K562 (cell line): Measurements from ENCODE around the gene MFSD6. TPM values are rescaled to one million over a fixed set of nuclear protein-coding genes. Genes with fewer than 3 reads are reported as not detected.

Source experiments
- ATAC-seq: fragments of 200-7000 bp; cut with Tn5 transposase; 3 replicates; pipeline ENCODE4 v1.9.1; 2020; ENCODE audit warnings: moderate library complexity
- BruUV-seq: library from RNA; stranded (reverse); fragments of 400-500 nt; replicated peaks from 2 replicates; lab custom pipeline; 2021; lab: Mats Ljungman, UMichigan
- CTCF ChIA-PET: fragments of 300-600 bp; formaldehyde crosslinking; extraction: SDS; loops from one replicate; lab custom pipeline; 2021; ENCODE audit warnings: low intra/inter-chr PET ratio; lab: Yijun Ruan, JAX
- POLR2A ChIA-PET: fragments of 300-600, 350-650 bp; sonication (Branson Sonifier 250); formaldehyde crosslinking; extraction: SDS; loops from one replicate; lab custom pipeline; 2021; ENCODE audit warnings: antibody characterized with exemption, inconsistent platforms; lab: Yijun Ruan, JAX
- DNase-seq, 4 experiments: peaks; one replicate each; pipeline versions ENCODE4 v3.0.0 to v3.0.0-alpha.2; 2011 to 2018; ENCODE audit warnings: low spot score in 3 of 4, mixed read lengths in 3 of 4; ENCODE audit errors: extremely low read depth in 1 of 4
- FAIRE-seq: peaks from 2 replicates; lab custom pipeline; 2011; peaks lifted over from hg19 to GRCh38; lab: Jason Lieb, UNC
- H2AFZ ChIP-seq: 2 replicates; pipeline ENCODE4 v1.6.0; 2011; ENCODE audit warnings: low read depth, low read length, control low read depth, inconsistent platforms
- H3K27ac ChIP-seq: fragments of 200-600 bp; 3 replicates; pipeline ENCODE4 v1.8.0; 2011; ENCODE audit warnings: low read depth, mild to moderate bottlenecking, control low read depth, inconsistent platforms, low read length, moderate library complexity, mixed read lengths; ENCODE audit errors: extremely low read depth
- H3K27me3 ChIP-seq, 2 experiments: fragments of 300-600 bp in 1 of 2; 2 replicates in 1 of 2; 3 replicates in 1 of 2; pipeline versions ENCODE4 v1.6.0 to v1.8.0; 2011; ENCODE audit warnings: inconsistent platforms in 2 of 2, low read length in 2 of 2, mild to moderate bottlenecking in 1 of 2, mixed read lengths in 1 of 2, moderate library complexity in 1 of 2; ENCODE audit not compliant: control insufficient read depth in 2 of 2, insufficient read depth in 2 of 2
- H3K36me3 ChIP-seq: fragments of 300-600 bp; 3 replicates; pipeline ENCODE4 v1.8.0; 2011; ENCODE audit warnings: mild to moderate bottlenecking, low read length, inconsistent platforms; ENCODE audit not compliant: control insufficient read depth, insufficient read depth
- H3K4me1 ChIP-seq, 2 experiments: fragments of 200-600 bp in 1 of 2; replicated peaks in 1 of 2; 2 replicates in 1 of 2; 3 replicates in 1 of 2; pipeline versions ENCODE4 v1.5.1 to v1.8.0; 2011; ENCODE audit warnings: inconsistent platforms in 2 of 2, low read length in 2 of 2, mild to moderate bottlenecking in 1 of 2, mixed read lengths in 1 of 2, moderate library complexity in 1 of 2; ENCODE audit not compliant: control insufficient read depth in 2 of 2, insufficient read depth in 2 of 2
- H3K4me2 ChIP-seq: 2 replicates; pipeline ENCODE4 v1.6.1; 2011; ENCODE audit warnings: low read length, control low read depth, inconsistent platforms, mixed read lengths; ENCODE audit not compliant: insufficient read depth
- H3K4me3 ChIP-seq: fragments of 200-600 bp; sonication (generic), shearing (Covaris generic); 2 replicates; pipeline ENCODE4 v1.5.1; 2016; ENCODE audit warnings: control low read depth, inconsistent platforms
- H3K79me2 ChIP-seq: fragments of 200-600 bp; 3 replicates; pipeline ENCODE4 v1.8.0; 2011; ENCODE audit warnings: low read length, inconsistent platforms; ENCODE audit not compliant: control insufficient read depth, insufficient read depth
- H3K9ac ChIP-seq, 2 experiments: 2 replicates each; pipeline versions ENCODE4 v1.6.0 to v1.6.1; 2011; ENCODE audit warnings: low read depth in 2 of 2, low read length in 2 of 2, control low read depth in 1 of 2, inconsistent platforms in 1 of 2, mild to moderate bottlenecking in 1 of 2, mixed read lengths in 1 of 2; ENCODE audit not compliant: insufficient read depth in 1 of 2
- H3K9me1 ChIP-seq: one replicate; pipeline ENCODE4 v1.6.0; 2011; ENCODE audit warnings: inconsistent platforms, mild to moderate bottlenecking, low read length, moderate library complexity; ENCODE audit not compliant: control insufficient read depth, insufficient read depth
- H3K9me3 ChIP-seq: replicated peaks from 2 replicates; pipeline ENCODE4 v1.5.1; 2011; ENCODE audit warnings: low read depth, low read length, inconsistent platforms; ENCODE audit not compliant: control insufficient read depth, insufficient read depth
- H4K20me1 ChIP-seq: replicated peaks from 2 replicates; pipeline ENCODE4 v1.6.1; 2011; ENCODE audit warnings: low read length, inconsistent platforms, mixed read lengths; ENCODE audit not compliant: control insufficient read depth, insufficient read depth
- ARNT ChIP-seq, 2 experiments: fragments of 450-650 bp; IDR thresholded peaks; 2 replicates each; pipeline ENCODE4 v1.6.1; 2016; ENCODE audit warnings: mild to moderate bottlenecking in 1 of 2
- PHB ChIP-seq: fragments of 250-450 bp; sonication (Bioruptor Pico); IDR thresholded peaks from 2 replicates; pipeline ENCODE4 v1.5.0; 2021
- U2AF1 ChIP-seq: fragments of 200-400 bp; formaldehyde crosslinking; optimal IDR thresholded peaks from 2 replicates; pipeline ENCODE3; 2017; ENCODE audit warnings: mild to moderate bottlenecking, low read depth, low read length, moderate library complexity
- ZNF431 ChIP-seq: sonication (generic); formaldehyde crosslinking; IDR thresholded peaks from 2 replicates; pipeline ENCODE4 v1.8.0; 2022; ENCODE audit warnings: mild to moderate bottlenecking, missing genetic modification reagents
- in situ Hi-C: fragments of 300-500 bp; cut with MboI; formaldehyde crosslinking; loops from 4 replicates; pipeline ENCODE4 v1.15.0; 2018; ENCODE audit warnings: inconsistent platforms, mixed read lengths
- intact Hi-C: fragments of 100-400 bp; cut with micrococcal nuclease; formaldehyde crosslinking; loops from 2 replicates; pipeline ENCODE4 v1.14.2; 2022
- polyA plus RNA-seq, 8 experiments: library from polyadenylated mRNA; depleted of rRNA in 4 of 8; stranded (reverse) in 5 of 8; unstranded in 3 of 8; fragments of >200 nt; fragmentation: Nextera tagmentation in 2 of 8; fragmentation: Illumina TruSeq in 1 of 8; extraction: Ambion mirVana in 2 of 8; extraction: Trizol in 1 of 8; gene quantifications; 2 replicates each; pipeline versions ENCODE4 v1.2.1 to v1.2.3, GENCODE V29; 2011 to 2014; ENCODE audit warnings: inconsistent platforms in 1 of 8, missing spikeins in 1 of 8
- total RNA-seq, 7 experiments: library from RNA; depleted of rRNA in 6 of 7; stranded (reverse); fragments of >200 nt in 6 of 7; fragmentation: Illumina TruSeq in 2 of 7; extraction: Trizol in 2 of 7; gene quantifications; 2 replicates each; pipeline versions ENCODE4 v1.2.1 to v1.2.3, GENCODE V29; 2011 to 2021; ENCODE audit warnings: low replicate concordance in 1 of 7
- TF ChIP-seq, protein P1 (sequence below): fragments of 450-650 bp; IDR thresholded peaks from 2 replicates; pipeline ENCODE4 v1.6.1; 2016; ENCODE audit warnings: mild to moderate bottlenecking, moderate library complexity
- TF ChIP-seq, protein P2 (sequence below): fragments of 250-450 bp; sonication (Bioruptor Pico); IDR thresholded peaks from 2 replicates; pipeline ENCODE4 v1.5.0; 2021; ENCODE audit warnings: mild to moderate bottlenecking, borderline replicate concordance
- TF ChIP-seq, protein P3 (sequence below): sonication (generic); formaldehyde crosslinking; IDR thresholded peaks from 2 replicates; pipeline ENCODE4 v1.9.0; 2022; ENCODE audit warnings: mild to moderate bottlenecking, missing genetic modification reagents

MFSD6 gene
- total and polyA plus RNA-seq, 9 of the 15 experiments (the other 6 are each of a cell fraction or from before 2014, with no cell fraction given), result 1.1 to 7.9 (median 4.4) TPM

DNA sequence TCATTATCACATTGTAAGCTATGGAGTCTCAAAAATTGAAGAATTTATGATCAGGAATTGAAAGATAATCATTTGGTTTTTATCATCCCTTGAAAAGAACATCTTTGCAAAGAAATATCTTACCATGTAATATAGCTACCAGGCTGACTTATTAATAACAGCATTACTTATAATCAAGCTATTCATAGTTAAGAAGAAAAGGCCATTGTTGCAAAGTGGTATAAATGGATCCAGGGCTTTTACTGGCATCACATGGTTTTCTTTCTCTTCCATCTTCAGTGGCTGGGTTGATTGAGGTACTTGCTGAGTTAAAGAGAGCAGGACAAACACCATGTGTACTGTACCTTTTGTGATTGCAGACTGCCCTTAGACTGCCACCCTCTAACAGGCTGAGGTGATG is 39.6 kb downstream of the MFSD6 start:
- TF ChIP-seq PHB (CRISPR knock-in tag), result no peak
- TF ChIP-seq, protein P1, sequence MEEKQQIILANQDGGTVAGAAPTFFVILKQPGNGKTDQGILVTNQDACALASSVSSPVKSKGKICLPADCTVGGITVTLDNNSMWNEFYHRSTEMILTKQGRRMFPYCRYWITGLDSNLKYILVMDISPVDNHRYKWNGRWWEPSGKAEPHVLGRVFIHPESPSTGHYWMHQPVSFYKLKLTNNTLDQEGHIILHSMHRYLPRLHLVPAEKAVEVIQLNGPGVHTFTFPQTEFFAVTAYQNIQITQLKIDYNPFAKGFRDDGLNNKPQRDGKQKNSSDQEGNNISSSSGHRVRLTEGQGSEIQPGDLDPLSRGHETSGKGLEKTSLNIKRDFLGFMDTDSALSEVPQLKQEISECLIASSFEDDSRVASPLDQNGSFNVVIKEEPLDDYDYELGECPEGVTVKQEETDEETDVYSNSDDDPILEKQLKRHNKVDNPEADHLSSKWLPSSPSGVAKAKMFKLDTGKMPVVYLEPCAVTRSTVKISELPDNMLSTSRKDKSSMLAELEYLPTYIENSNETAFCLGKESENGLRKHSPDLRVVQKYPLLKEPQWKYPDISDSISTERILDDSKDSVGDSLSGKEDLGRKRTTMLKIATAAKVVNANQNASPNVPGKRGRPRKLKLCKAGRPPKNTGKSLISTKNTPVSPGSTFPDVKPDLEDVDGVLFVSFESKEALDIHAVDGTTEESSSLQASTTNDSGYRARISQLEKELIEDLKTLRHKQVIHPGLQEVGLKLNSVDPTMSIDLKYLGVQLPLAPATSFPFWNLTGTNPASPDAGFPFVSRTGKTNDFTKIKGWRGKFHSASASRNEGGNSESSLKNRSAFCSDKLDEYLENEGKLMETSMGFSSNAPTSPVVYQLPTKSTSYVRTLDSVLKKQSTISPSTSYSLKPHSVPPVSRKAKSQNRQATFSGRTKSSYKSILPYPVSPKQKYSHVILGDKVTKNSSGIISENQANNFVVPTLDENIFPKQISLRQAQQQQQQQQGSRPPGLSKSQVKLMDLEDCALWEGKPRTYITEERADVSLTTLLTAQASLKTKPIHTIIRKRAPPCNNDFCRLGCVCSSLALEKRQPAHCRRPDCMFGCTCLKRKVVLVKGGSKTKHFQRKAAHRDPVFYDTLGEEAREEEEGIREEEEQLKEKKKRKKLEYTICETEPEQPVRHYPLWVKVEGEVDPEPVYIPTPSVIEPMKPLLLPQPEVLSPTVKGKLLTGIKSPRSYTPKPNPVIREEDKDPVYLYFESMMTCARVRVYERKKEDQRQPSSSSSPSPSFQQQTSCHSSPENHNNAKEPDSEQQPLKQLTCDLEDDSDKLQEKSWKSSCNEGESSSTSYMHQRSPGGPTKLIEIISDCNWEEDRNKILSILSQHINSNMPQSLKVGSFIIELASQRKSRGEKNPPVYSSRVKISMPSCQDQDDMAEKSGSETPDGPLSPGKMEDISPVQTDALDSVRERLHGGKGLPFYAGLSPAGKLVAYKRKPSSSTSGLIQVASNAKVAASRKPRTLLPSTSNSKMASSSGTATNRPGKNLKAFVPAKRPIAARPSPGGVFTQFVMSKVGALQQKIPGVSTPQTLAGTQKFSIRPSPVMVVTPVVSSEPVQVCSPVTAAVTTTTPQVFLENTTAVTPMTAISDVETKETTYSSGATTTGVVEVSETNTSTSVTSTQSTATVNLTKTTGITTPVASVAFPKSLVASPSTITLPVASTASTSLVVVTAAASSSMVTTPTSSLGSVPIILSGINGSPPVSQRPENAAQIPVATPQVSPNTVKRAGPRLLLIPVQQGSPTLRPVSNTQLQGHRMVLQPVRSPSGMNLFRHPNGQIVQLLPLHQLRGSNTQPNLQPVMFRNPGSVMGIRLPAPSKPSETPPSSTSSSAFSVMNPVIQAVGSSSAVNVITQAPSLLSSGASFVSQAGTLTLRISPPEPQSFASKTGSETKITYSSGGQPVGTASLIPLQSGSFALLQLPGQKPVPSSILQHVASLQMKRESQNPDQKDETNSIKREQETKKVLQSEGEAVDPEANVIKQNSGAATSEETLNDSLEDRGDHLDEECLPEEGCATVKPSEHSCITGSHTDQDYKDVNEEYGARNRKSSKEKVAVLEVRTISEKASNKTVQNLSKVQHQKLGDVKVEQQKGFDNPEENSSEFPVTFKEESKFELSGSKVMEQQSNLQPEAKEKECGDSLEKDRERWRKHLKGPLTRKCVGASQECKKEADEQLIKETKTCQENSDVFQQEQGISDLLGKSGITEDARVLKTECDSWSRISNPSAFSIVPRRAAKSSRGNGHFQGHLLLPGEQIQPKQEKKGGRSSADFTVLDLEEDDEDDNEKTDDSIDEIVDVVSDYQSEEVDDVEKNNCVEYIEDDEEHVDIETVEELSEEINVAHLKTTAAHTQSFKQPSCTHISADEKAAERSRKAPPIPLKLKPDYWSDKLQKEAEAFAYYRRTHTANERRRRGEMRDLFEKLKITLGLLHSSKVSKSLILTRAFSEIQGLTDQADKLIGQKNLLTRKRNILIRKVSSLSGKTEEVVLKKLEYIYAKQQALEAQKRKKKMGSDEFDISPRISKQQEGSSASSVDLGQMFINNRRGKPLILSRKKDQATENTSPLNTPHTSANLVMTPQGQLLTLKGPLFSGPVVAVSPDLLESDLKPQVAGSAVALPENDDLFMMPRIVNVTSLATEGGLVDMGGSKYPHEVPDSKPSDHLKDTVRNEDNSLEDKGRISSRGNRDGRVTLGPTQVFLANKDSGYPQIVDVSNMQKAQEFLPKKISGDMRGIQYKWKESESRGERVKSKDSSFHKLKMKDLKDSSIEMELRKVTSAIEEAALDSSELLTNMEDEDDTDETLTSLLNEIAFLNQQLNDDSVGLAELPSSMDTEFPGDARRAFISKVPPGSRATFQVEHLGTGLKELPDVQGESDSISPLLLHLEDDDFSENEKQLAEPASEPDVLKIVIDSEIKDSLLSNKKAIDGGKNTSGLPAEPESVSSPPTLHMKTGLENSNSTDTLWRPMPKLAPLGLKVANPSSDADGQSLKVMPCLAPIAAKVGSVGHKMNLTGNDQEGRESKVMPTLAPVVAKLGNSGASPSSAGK, result no peak
- TF ChIP-seq, protein P2, sequence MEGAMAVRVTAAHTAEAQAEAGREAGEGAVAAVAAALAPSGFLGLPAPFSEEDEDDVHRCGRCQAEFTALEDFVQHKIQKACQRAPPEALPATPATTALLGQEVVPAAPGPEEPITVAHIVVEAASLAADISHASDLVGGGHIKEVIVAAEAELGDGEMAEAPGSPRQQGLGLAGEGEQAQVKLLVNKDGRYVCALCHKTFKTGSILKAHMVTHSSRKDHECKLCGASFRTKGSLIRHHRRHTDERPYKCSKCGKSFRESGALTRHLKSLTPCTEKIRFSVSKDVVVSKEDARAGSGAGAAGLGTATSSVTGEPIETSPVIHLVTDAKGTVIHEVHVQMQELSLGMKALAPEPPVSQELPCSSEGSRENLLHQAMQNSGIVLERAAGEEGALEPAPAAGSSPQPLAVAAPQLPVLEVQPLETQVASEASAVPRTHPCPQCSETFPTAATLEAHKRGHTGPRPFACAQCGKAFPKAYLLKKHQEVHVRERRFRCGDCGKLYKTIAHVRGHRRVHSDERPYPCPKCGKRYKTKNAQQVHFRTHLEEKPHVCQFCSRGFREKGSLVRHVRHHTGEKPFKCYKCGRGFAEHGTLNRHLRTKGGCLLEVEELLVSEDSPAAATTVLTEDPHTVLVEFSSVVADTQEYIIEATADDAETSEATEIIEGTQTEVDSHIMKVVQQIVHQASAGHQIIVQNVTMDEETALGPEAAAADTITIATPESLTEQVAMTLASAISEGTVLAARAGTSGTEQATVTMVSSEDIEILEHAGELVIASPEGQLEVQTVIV (CRISPR knock-in tag), result no peak
- no peak for TF ChIP-seq ZNF431 (CRISPR knock-in tag)
- no peak for TF ChIP-seq ARNT (IDR thresholded peaks at IDR 0.05)
- TF ChIP-seq, protein P3, sequence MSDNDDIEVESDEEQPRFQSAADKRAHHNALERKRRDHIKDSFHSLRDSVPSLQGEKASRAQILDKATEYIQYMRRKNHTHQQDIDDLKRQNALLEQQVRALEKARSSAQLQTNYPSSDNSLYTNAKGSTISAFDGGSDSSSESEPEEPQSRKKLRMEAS (CRISPR knock-in tag), result no peak
- TF ChIP-seq U2AF1, result no peak
- BruUV-seq, result no TSS peak
- Histone ChIP-seq H3K9ac (no peak overlapping the region), H3K9me3 (no peaks in the 10 kb centered on the region), H3K36me3 (no peaks in the 10 kb centered on the region), H3K9me1 (no peaks in the 10 kb centered on the region), H3K27ac (no peak overlapping the region), H2AFZ (no peak overlapping the region), H3K4me2 (no peak overlapping the region), H3K4me1 (no peaks in the 10 kb centered on the region; a peak in 3 of 5 replicates), H3K4me3 (no peak overlapping the region), H3K27me3 (no peaks in the 10 kb centered on the region), H4K20me1 (no peaks in the 10 kb centered on the region), H3K79me2 (no peaks in the 10 kb centered on the region; the same call in 2 of the 3 replicates)
- no peak for ATAC-seq
- intact Hi-C loops (no loop called here), in situ Hi-C loops (no loop called here)
- FAIRE-seq, result no peak
- CTCF ChIA-PET, result no interaction called here
- no peak for DNase-seq
- POLR2A ChIA-PET, result interaction anchor here (0.7 to 1.2 kb wide), 2 partner anchors 15 to 20 kb away, joined by 3 read pairs; no protein-coding TSS in a partner anchor
